HepG2 (cell line): ENCODE measurements around the gene CPT1B. TPM values are rescaled to one million over a fixed set of nuclear protein-coding genes. Genes with fewer than 3 reads are reported as not detected.

ENCODE experiments used
- ATAC-seq: fragments of 200-7000 bp; cut with Tn5 transposase; 3 replicates; pipeline ENCODE4 v1.9.1; 2020; ENCODE audit warnings: mild to moderate bottlenecking, moderate library complexity
- BruUV-seq: library from RNA; stranded (reverse); fragments of 400-500 nt; replicated peaks from 2 replicates; lab custom pipeline; 2021; lab: Mats Ljungman, UMichigan
- CTCF ChIA-PET: fragments of 300-600 bp; formaldehyde crosslinking; extraction: SDS; loops from one replicate; lab custom pipeline; 2021; ENCODE audit warnings: low total read pairs, inconsistent platforms, low intra/inter-chr PET ratio; lab: Yijun Ruan, JAX
- POLR2A ChIA-PET: fragments of 350-600 bp; sonication (Branson Sonifier 250); formaldehyde crosslinking; loops from one replicate; lab custom pipeline; 2020; ENCODE audit warnings: antibody characterized with exemption, inconsistent platforms; lab: Yijun Ruan, JAX
- DNase-seq: peaks from one replicate; pipeline ENCODE4 v3.0.0-alpha.2; 2015; ENCODE audit warnings: low spot score
- FAIRE-seq: peaks from 3 replicates; lab custom pipeline; 2011; peaks lifted over from hg19 to GRCh38; lab: Jason Lieb, UNC
- H2AFZ ChIP-seq: one replicate; pipeline ENCODE4 v1.6.1; 2011; ENCODE audit warnings: low read length, inconsistent platforms
- H3K27ac ChIP-seq: fragments of 300-600 bp; 3 replicates; pipeline ENCODE4 v1.8.0; 2011; ENCODE audit warnings: mixed run types, mild to moderate bottlenecking, mixed read lengths, low read length, inconsistent platforms; ENCODE audit not compliant: insufficient read depth; ENCODE audit errors: extremely low read length
- H3K27me3 ChIP-seq, 2 experiments: fragments of 200-600 bp in 1 of 2; 2 replicates in 1 of 2; 3 replicates in 1 of 2; pipeline versions ENCODE4 v1.6.0 to v1.8.0; 2011; ENCODE audit warnings: low read length in 2 of 2, mild to moderate bottlenecking in 2 of 2, moderate library complexity in 2 of 2, inconsistent platforms in 1 of 2; ENCODE audit not compliant: insufficient read depth in 2 of 2, control insufficient read depth in 1 of 2
- H3K36me3 ChIP-seq, 2 experiments: fragments of 200-600 bp in 1 of 2; replicated peaks in 1 of 2; 2 replicates in 1 of 2; 3 replicates in 1 of 2; pipeline versions ENCODE4 v1.5.1 to v1.8.0; 2011; ENCODE audit warnings: low read length in 2 of 2, inconsistent platforms in 1 of 2; ENCODE audit not compliant: insufficient read depth in 2 of 2, control insufficient read depth in 1 of 2
- H3K4me1 ChIP-seq: 2 replicates; pipeline ENCODE4 v1.5.1; 2012; ENCODE audit warnings: low read length, inconsistent platforms; ENCODE audit not compliant: insufficient read depth
- H3K4me2 ChIP-seq: 2 replicates; pipeline ENCODE4 v1.6.0; 2011; ENCODE audit warnings: low read depth, low read length, inconsistent platforms
- H3K4me3 ChIP-seq, 3 experiments: fragments of 200-600 bp in 1 of 3; sonication (generic), shearing (Covaris generic) in 1 of 3; replicated peaks in 1 of 3; 2 replicates each; pipeline ENCODE4 v1.5.1; 2011 to 2016; ENCODE audit warnings: low read length in 3 of 3, inconsistent platforms in 2 of 3, low read depth in 2 of 3, mild to moderate bottlenecking in 2 of 3, control low read depth in 1 of 3, mixed read lengths in 1 of 3; ENCODE audit not compliant: insufficient read depth in 1 of 3
- H3K79me2 ChIP-seq: one replicate; pipeline ENCODE4 v1.6.1; 2011; ENCODE audit warnings: low read length, inconsistent platforms; ENCODE audit not compliant: insufficient read depth
- H3K9ac ChIP-seq: 2 replicates; pipeline ENCODE4 v1.6.0; 2011; ENCODE audit warnings: mild to moderate bottlenecking, low read depth, low read length, inconsistent platforms; ENCODE audit not compliant: insufficient read depth
- H3K9me3 ChIP-seq: 2 replicates; pipeline ENCODE4 v1.5.1; 2012; ENCODE audit warnings: mild to moderate bottlenecking, low read length
- H4K20me1 ChIP-seq: 2 replicates; pipeline ENCODE4 v1.6.0; 2011; ENCODE audit warnings: inconsistent platforms, mild to moderate bottlenecking, low read length, moderate library complexity; ENCODE audit not compliant: insufficient read depth
- BRD4 ChIP-seq: sonication (generic); formaldehyde crosslinking; IDR thresholded peaks from 2 replicates; pipeline ENCODE4 v1.4.0; 2020; ENCODE audit warnings: missing genetic modification reagents
- ELF3 ChIP-seq: IDR thresholded peaks from 2 replicates; pipeline ENCODE4 v1.6.1; 2016; ENCODE audit warnings: missing genetic modification reagents, missing compliant biosample characterization
- FOXK2 ChIP-seq: fragments of 450-650 bp; IDR thresholded peaks from 2 replicates; pipeline ENCODE4 v1.6.1; 2016
- JDP2 ChIP-seq: sonication (generic); formaldehyde crosslinking; IDR thresholded peaks from 2 replicates; pipeline ENCODE4 v1.8.1; 2022; ENCODE audit warnings: missing genetic modification reagents, borderline replicate concordance
- MLX ChIP-seq: IDR thresholded peaks from 2 replicates; pipeline ENCODE4 v1.6.1; 2016
- PLRG1 ChIP-seq: fragments of 450-650 bp; conservative IDR thresholded peaks from 2 replicates; pipeline ENCODE4 v1.6.1; 2016
- RAD21 ChIP-seq: fragments of 450-650 bp; formaldehyde crosslinking; IDR thresholded peaks from 2 replicates; pipeline ENCODE4 v1.5.0; 2020; ENCODE audit warnings: mild to moderate bottlenecking
- RFX5 ChIP-seq: IDR thresholded peaks from 2 replicates; pipeline ENCODE4 v1.6.1; 2011; ENCODE audit warnings: low read depth, low read length, improper control_type of control experiment
- ZNF770 ChIP-seq: sonication (generic); formaldehyde crosslinking; IDR thresholded peaks from 2 replicates; pipeline ENCODE4 v1.5.0; 2020; ENCODE audit warnings: mild to moderate bottlenecking, missing genetic modification reagents
- WGBS: methylation state at CpG from one replicate; pipeline ENCODE4 v1.1.6; 2017; ENCODE audit warnings: low lambda C conversion rate; 5-methylcytosine and 5-hydroxymethylcytosine counted together
- in situ Hi-C: cut with HindIII; loops from 2 replicates; pipeline ENCODE4 v1.10.0; 2017; ENCODE audit warnings: low pct_unique_long_range_greater_than_20kb; ENCODE audit not compliant: extremely low pct_ligation_motif_present
- intact Hi-C: fragments of 100-400 bp; cut with micrococcal nuclease; formaldehyde crosslinking; loops from one replicate; pipeline ENCODE4 v1.10.0; 2022; ENCODE audit not compliant: unreplicated experiment
- polyA plus RNA-seq, 8 experiments: library from polyadenylated mRNA; depleted of rRNA in 3 of 8; stranded (reverse) in 7 of 8; unstranded in 1 of 8; fragments of >200 nt; fragmentation: Illumina TruSeq in 4 of 8; extraction: Trizol in 4 of 8; gene quantifications; 2 replicates each; pipeline versions ENCODE4 v1.2.1 to v1.2.3, GENCODE V29; 2011 to 2016; ENCODE audit warnings: low read depth in 4 of 8, missing spikeins in 1 of 8, mixed read lengths in 1 of 8; ENCODE audit not compliant: insufficient read depth in 1 of 8
- total RNA-seq, 5 experiments: library from RNA; depleted of rRNA; stranded (reverse); fragments of >200 nt; fragmentation: Illumina TruSeq; extraction: Trizol; gene quantifications; 2 replicates each; pipeline ENCODE4 v1.2.3, GENCODE V29; 2016; ENCODE audit warnings: low read depth in 1 of 5
- TF ChIP-seq, protein P1 (sequence below): sonication (generic); formaldehyde crosslinking; IDR thresholded peaks from 2 replicates; pipeline ENCODE4 v1.8.1; 2023; ENCODE audit warnings: mild to moderate bottlenecking, moderate library complexity, missing genetic modification reagents
- TF ChIP-seq, protein P2 (sequence below): sonication (generic); formaldehyde crosslinking; IDR thresholded peaks from 2 replicates; pipeline ENCODE4 v1.5.1; 2020; ENCODE audit warnings: missing genetic modification reagents, mild to moderate bottlenecking, borderline replicate concordance
- TF ChIP-seq, protein P3 (sequence below), 2 experiments: sonication (generic) in 1 of 2; formaldehyde crosslinking in 1 of 2; IDR thresholded peaks; 2 replicates each; pipeline versions ENCODE4 v1.4.0 to v1.6.1; 2018 to 2020; ENCODE audit warnings: missing genetic modification reagents in 2 of 2, borderline replicate concordance in 1 of 2, low read depth in 1 of 2, mild to moderate bottlenecking in 1 of 2, missing biosample characterization in 1 of 2
- TF ChIP-seq, protein P4 (sequence below): IDR thresholded peaks from 2 replicates; pipeline ENCODE4 v1.6.1; 2012; ENCODE audit warnings: low read depth, low read length, improper control_type of control experiment

The CPT1B gene
- total and polyA plus RNA-seq, 2 of the 13 experiments (the other 11 are each of a cell fraction or from before 2014, with no cell fraction given): 9.2 to 19.5 TPM

GRCh38 chr22:50610041-50610451 is 31.8 kb upstream of the CPT1B start:
- in situ Hi-C loops (loop anchor here (5.0 kb wide), 1 partner anchor 33 kb away; the partner anchor contains the start of gene CPT1B), intact Hi-C loops (no loop called here)
- ATAC-seq (no peak), FAIRE-seq (no peak), DNase-seq (no peak)
- Histone ChIP-seq H3K4me3 (no peak overlapping the region), H3K36me3 (no peaks in the 10 kb centered on the region), H3K9ac (no peak overlapping the region), H3K27ac (no peak overlapping the region), H3K4me2 (no peak overlapping the region), H2AFZ (no peak overlapping the region), H4K20me1 (no peaks in the 10 kb centered on the region), H3K27me3 (peaks cover 0 to 6% of the 10 kb centered on the region in 2 experiments; a peak in 2 of 5 replicates), H3K79me2 (no peaks in the 10 kb centered on the region), H3K4me1 (peaks cover 22% of the 10 kb centered on the region), H3K9me3 (no peaks in the 10 kb centered on the region)
- BruUV-seq: no TSS peak
- CTCF ChIA-PET: no interaction called here
- POLR2A ChIA-PET: no interaction called here
- 76% methylated on average over 10 of the region's 11 CpGs for WGBS
- no peak for TF ChIP-seq MLX (CRISPR knock-in tag)
- TF ChIP-seq FOXK2: no peak
- TF ChIP-seq, protein P1, sequence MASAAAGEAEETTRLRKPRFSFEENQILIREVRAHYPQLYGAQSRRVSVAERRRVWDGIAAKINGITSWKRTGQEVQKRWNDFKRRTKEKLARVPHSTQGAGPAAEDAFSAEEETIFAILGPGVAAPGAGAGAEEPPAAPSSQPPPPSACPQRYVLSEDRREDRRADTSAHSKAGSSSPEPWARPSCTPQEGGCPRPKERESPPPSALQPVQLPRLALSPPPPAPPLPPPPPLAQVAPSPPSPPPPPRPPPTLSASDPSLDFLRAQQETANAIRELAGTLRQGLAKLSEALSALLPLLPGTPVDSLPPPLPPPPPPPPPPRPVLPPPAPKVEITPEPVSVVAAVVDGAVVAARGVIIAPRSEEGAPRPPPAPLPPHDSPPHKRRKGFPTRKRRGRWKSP (CRISPR knock-in tag): no peak
- TF ChIP-seq RAD21 (CRISPR knock-in tag): no peak
- TF ChIP-seq ELF3 (CRISPR knock-in tag): no peak
- TF ChIP-seq RFX5: no peak
- TF ChIP-seq BRD4 (CRISPR knock-in tag): no peak
- TF ChIP-seq JDP2 (CRISPR knock-in tag): no peak
- TF ChIP-seq, protein P2, sequence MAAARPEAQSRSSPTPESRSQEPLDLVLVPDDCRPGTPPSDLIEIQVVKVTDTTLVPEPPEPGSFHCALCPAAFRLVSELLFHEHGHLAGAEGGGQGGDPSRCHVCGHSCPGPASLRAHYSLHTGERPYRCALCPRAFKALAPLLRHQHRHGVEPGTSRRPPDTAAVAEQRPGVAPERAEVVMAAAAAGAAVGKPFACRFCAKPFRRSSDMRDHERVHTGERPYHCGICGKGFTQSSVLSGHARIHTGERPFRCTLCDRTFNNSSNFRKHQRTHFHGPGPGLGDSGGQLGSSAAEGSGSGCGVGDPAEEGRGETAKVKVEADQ: no peak
- TF ChIP-seq, protein P3, sequence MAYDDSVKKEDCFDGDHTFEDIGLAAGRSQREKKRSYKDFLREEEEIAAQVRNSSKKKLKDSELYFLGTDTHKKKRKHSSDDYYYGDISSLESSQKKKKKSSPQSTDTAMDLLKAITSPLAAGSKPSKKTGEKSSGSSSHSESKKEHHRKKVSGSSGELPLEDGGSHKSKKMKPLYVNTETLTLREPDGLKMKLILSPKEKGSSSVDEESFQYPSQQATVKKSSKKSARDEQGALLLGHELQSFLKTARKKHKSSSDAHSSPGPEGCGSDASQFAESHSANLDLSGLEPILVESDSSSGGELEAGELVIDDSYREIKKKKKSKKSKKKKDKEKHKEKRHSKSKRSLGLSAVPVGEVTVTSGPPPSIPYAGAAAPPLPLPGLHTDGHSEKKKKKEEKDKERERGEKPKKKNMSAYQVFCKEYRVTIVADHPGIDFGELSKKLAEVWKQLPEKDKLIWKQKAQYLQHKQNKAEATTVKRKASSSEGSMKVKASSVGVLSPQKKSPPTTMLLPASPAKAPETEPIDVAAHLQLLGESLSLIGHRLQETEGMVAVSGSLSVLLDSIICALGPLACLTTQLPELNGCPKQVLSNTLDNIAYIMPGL (CRISPR knock-in tag; IDR thresholded peaks at IDR 0.05; ENCODE audit: borderline replicate concordance in 1 of 2, low read depth in 1 of 2): no peak
- TF ChIP-seq ZNF770 (CRISPR knock-in tag): no peak
- TF ChIP-seq, protein P4, sequence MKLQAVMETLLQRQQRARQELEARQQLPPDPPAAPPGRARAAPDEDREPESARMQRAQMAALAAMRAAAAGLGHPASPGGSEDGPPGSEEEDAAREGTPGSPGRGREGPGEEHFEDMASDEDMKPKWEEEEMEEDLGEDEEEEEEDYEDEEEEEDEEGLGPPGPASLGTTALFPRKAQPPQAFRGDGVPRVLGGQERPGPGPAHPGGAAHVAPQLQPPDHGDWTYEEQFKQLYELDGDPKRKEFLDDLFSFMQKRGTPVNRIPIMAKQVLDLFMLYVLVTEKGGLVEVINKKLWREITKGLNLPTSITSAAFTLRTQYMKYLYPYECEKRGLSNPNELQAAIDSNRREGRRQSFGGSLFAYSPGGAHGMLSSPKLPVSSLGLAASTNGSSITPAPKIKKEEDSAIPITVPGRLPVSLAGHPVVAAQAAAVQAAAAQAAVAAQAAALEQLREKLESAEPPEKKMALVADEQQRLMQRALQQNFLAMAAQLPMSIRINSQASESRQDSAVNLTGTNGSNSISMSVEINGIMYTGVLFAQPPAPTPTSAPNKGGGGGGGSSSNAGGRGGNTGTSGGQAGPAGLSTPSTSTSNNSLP: no peak
- TF ChIP-seq PLRG1: no peak
